Measurements from ENCODE around the gene FLNC. TPM values are rescaled to one million over a fixed set of nuclear protein-coding genes. Genes with fewer than 3 reads are reported as not detected.
A peak's percentile ranks its signal among the peaks of the same experiment; 100 is the strongest.

The FLNC gene
- total and polyA plus RNA-seq, 9 of the 15 experiments (the other 6 are each of a cell fraction or from before 2014, with no cell fraction given), result 0.90 to 155 (median 28.8) TPM

DNA sequence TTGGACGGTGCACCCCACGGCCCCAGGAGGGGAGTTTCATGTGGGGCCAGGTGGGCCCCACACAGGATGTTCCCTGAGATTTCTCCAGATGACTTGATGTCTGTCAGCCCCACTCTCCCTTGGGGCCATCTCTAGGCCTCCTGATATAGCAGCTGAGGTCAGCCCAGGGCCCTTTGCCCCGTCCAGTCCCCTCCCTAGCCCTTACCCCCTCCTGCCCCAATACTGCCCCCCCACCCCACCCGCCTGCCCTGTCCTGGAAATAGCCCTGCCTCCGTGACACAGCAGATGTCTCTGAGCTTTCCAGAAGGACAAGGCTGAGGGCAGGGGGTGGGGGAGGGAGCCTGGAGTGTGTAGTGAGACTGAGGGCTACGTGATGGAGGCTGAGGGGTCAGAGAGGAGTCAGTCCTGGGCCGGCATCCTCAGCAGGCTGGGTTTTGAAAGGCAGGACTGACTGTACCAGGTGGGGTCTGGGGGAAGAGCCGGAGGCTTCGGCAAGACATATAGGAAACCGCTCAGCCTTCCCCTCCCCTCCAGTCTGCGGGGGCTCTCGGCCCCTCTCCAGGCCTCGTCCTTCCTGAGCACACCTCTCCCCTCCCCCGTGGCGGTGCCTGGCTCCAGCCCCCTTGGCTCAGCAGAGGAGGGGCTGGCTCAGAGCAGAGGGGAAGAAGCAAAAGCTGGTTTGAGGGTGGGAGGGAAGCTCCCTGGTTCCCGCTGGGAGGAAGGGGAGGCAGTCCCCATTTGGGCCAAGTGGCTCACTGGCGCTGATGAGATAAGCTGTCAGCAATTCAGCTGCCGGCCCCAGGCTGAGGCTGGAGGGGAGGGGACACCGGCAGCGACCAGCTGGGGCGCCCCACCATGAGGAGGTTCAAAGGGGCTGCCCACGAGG, 2.0 kb downstream of the FLNC start (continued):
- TF ChIP-seq SNRNP70 (optimal IDR thresholded peaks at IDR 0.05; ENCODE audit: low read depth, low read length), result no peak
- TF ChIP-seq ZBED1 (IDR thresholded peaks at IDR 0.05), result peak; percentile 79; the same call in 1 of the 2 replicates
- peak; percentile 65 for TF ChIP-seq EP400 (IDR thresholded peaks at IDR 0.05)
- no peak for TF ChIP-seq ETV6 (IDR thresholded peaks at IDR 0.05; ENCODE audit: borderline replicate concordance in 1 of 2, low read depth in 2 of 2, low read length in 1 of 2)
- TF ChIP-seq ETV6 (CRISPR knock-in tag; IDR thresholded peaks at IDR 0.05; ENCODE audit: borderline replicate concordance), result no peak
- TF ChIP-seq ATF1 (CRISPR knock-in tag; IDR thresholded peaks at IDR 0.05), result no peak
- peak; percentile 58 for TF ChIP-seq ATF1 (tag; IDR thresholded peaks at IDR 0.05)
- 0 out of 2 replicates have a peak, but pooled peaks have one; percentile 24 for TF ChIP-seq TCF7L2 (IDR thresholded peaks at IDR 0.05; ENCODE audit: low read depth, low read length)
- TF ChIP-seq ZFP1 (CRISPR knock-in tag; IDR thresholded peaks at IDR 0.05), result no peak; the same call in 1 of the 2 replicates
- no peak for TF ChIP-seq PRPF4 (IDR thresholded peaks at IDR 0.05; ENCODE audit: insufficient read depth, low read depth, low read length, poor library complexity, severe bottlenecking)
- TF ChIP-seq, protein P1, sequence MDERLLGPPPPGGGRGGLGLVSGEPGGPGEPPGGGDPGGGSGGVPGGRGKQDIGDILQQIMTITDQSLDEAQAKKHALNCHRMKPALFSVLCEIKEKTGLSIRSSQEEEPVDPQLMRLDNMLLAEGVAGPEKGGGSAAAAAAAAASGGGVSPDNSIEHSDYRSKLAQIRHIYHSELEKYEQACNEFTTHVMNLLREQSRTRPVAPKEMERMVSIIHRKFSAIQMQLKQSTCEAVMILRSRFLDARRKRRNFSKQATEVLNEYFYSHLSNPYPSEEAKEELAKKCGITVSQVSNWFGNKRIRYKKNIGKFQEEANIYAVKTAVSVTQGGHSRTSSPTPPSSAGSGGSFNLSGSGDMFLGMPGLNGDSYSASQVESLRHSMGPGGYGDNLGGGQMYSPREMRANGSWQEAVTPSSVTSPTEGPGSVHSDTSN (CRISPR knock-in tag; IDR thresholded peaks at IDR 0.05; ENCODE audit: low read depth), result peak; percentile 40
- TF ChIP-seq, protein P1 (tag; conservative IDR thresholded peaks at IDR 0.05; ENCODE audit: low read depth), result peak; percentile 55
- TF ChIP-seq, protein P2, sequence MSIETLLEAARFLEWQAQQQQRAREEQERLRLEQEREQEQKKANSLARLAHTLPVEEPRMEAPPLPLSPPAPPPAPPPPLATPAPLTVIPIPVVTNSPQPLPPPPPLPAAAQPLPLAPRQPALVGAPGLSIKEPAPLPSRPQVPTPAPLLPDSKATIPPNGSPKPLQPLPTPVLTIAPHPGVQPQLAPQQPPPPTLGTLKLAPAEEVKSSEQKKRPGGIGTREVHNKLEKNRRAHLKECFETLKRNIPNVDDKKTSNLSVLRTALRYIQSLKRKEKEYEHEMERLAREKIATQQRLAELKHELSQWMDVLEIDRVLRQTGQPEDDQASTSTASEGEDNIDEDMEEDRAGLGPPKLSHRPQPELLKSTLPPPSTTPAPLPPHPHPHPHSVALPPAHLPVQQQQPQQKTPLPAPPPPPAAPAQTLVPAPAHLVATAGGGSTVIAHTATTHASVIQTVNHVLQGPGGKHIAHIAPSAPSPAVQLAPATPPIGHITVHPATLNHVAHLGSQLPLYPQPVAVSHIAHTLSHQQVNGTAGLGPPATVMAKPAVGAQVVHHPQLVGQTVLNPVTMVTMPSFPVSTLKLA (conservative IDR thresholded peaks at IDR 0.05), result peak; percentile 56 to 79; a peak in 3 of 4 replicates
- no peak for TF ChIP-seq ARHGAP35 (IDR thresholded peaks at IDR 0.05; ENCODE audit: partially characterized antibody)
- TF ChIP-seq, protein P3, sequence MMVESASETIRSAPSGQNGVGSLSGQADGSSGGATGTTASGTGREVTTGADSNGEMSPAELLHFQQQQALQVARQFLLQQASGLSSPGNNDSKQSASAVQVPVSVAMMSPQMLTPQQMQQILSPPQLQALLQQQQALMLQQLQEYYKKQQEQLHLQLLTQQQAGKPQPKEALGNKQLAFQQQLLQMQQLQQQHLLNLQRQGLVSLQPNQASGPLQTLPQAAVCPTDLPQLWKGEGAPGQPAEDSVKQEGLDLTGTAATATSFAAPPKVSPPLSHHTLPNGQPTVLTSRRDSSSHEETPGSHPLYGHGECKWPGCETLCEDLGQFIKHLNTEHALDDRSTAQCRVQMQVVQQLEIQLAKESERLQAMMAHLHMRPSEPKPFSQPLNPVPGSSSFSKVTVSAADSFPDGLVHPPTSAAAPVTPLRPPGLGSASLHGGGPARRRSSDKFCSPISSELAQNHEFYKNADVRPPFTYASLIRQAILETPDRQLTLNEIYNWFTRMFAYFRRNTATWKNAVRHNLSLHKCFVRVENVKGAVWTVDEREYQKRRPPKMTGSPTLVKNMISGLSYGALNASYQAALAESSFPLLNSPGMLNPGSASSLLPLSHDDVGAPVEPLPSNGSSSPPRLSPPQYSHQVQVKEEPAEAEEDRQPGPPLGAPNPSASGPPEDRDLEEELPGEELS (CRISPR knock-in tag; IDR thresholded peaks at IDR 0.05; ENCODE audit: borderline replicate concordance), result 0 out of 2 replicates have a peak, but pooled peaks have one; percentile 13
- no peak for TF ChIP-seq CHD2 (IDR thresholded peaks at IDR 0.05; ENCODE audit: low read depth, low read length)
- TF ChIP-seq, protein P4, sequence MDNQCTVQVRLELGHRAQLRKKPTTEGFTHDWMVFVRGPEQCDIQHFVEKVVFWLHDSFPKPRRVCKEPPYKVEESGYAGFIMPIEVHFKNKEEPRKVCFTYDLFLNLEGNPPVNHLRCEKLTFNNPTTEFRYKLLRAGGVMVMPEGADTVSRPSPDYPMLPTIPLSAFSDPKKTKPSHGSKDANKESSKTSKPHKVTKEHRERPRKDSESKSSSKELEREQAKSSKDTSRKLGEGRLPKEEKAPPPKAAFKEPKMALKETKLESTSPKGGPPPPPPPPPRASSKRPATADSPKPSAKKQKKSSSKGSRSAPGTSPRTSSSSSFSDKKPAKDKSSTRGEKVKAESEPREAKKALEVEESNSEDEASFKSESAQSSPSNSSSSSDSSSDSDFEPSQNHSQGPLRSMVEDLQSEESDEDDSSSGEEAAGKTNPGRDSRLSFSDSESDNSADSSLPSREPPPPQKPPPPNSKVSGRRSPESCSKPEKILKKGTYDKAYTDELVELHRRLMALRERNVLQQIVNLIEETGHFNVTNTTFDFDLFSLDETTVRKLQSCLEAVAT (IDR thresholded peaks at IDR 0.05), result peak; percentile 59 to 61; a peak in 3 of 4 replicates
- peak; percentile 56; the same call in 1 of the 2 replicates for TF ChIP-seq RUNX1 (IDR thresholded peaks at IDR 0.05; ENCODE audit: low read depth)
